Activated B cell treated with CpG ODN at 0.5 μM for 24 hours (primary cell): ENCODE results near the gene PDZD11. TPM values are rescaled to one million over a fixed set of nuclear protein-coding genes. Genes with fewer than 3 reads are reported as not detected.

Source experiments
- ATAC-seq: fragments of 200-7000 bp; cut with Tn5 transposase; one replicate; pipeline ENCODE4 v1.10.0; 2021; ENCODE audit warnings: low read depth, mild to moderate bottlenecking, moderate library complexity
- CTCF ChIA-PET: fragments of 350-600 bp; sonication (Branson Sonifier 250); formaldehyde crosslinking; loops from one replicate; lab custom pipeline; 2021; ENCODE audit warnings: antibody characterized with exemption; lab: Charles Lee
- POLR2A ChIA-PET: fragments of 350-600 bp; sonication (Branson Sonifier 250); formaldehyde crosslinking; loops from one replicate; lab custom pipeline; 2021; ENCODE audit warnings: antibody characterized with exemption; lab: Charles Lee
- DNase-seq: peaks from one replicate; pipeline ENCODE4 v3.0.0; 2022
- H3K27ac Mint-ChIP-seq: one replicate; pipeline ENCODE4 v1.8.0; 2020; ENCODE audit warnings: mixed read lengths
- H3K27me3 Mint-ChIP-seq: one replicate; pipeline ENCODE4 v1.8.0; 2021; ENCODE audit warnings: mixed read lengths
- H3K36me3 Mint-ChIP-seq: one replicate; pipeline ENCODE4 v1.8.0; 2021; ENCODE audit warnings: low read depth, mixed read lengths
- H3K4me1 Mint-ChIP-seq: one replicate; pipeline ENCODE4 v1.8.0; 2021; ENCODE audit warnings: mixed read lengths
- H3K4me3 Mint-ChIP-seq: one replicate; pipeline ENCODE4 v1.8.0; 2020; ENCODE audit warnings: mild to moderate bottlenecking, mixed read lengths
- H3K9me3 Mint-ChIP-seq: one replicate; pipeline ENCODE4 v1.8.0; 2020; ENCODE audit warnings: mixed read lengths
- intact Hi-C: fragments of 100-400 bp; cut with micrococcal nuclease; formaldehyde crosslinking; loops from one replicate; pipeline ENCODE4 v1.15.1; 2024
- total RNA-seq: library from RNA; stranded (reverse); gene quantifications from 2 replicates; pipeline ENCODE4 v1.2.3, GENCODE V29; 2022
- TF ChIP-seq, protein P1 (sequence below): fragments of 200-600 bp; IDR thresholded peaks from one replicate; pipeline ENCODE4 v1.8.0; 2022; ENCODE audit warnings: antibody characterized with exemption, mild to moderate bottlenecking

The PDZD11 gene
- total RNA-seq, 1 donor from 2014 or later, result 17.1 TPM

GRCh38 chrX:70240751-70241150 lies 49.0 kb downstream of the PDZD11 start:
- TF ChIP-seq, protein P1, sequence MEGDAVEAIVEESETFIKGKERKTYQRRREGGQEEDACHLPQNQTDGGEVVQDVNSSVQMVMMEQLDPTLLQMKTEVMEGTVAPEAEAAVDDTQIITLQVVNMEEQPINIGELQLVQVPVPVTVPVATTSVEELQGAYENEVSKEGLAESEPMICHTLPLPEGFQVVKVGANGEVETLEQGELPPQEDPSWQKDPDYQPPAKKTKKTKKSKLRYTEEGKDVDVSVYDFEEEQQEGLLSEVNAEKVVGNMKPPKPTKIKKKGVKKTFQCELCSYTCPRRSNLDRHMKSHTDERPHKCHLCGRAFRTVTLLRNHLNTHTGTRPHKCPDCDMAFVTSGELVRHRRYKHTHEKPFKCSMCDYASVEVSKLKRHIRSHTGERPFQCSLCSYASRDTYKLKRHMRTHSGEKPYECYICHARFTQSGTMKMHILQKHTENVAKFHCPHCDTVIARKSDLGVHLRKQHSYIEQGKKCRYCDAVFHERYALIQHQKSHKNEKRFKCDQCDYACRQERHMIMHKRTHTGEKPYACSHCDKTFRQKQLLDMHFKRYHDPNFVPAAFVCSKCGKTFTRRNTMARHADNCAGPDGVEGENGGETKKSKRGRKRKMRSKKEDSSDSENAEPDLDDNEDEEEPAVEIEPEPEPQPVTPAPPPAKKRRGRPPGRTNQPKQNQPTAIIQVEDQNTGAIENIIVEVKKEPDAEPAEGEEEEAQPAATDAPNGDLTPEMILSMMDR, result no peak
- Mint-ChIP-seq H3K27ac (no peak overlapping the region), H3K27me3 (peaks cover 1% of the 10 kb centered on the region), H3K36me3 (no peaks in the 10 kb centered on the region), H3K9me3 (no peaks in the 10 kb centered on the region), H3K4me1 (no peaks in the 10 kb centered on the region), H3K4me3 (no peak overlapping the region)
- ATAC-seq, result no peak
- no peak for DNase-seq
- CTCF ChIA-PET, result no interaction called here
- intact Hi-C loops, result no loop called here
- POLR2A ChIA-PET, result no interaction called here

Other genes with a start within 250 kb of the PDZD11 start
- not detected in 2 replicates for gene AWAT2, start 240.0 kb downstream of the PDZD11 start, total RNA-seq
- gene OTUD6A, start 227.5 kb downstream of the PDZD11 start, total RNA-seq, result not detected in 2 replicates
- 51.6 and 52.7 TPM in 2 replicates for gene IGBP1, start 156.5 kb downstream of the PDZD11 start, total RNA-seq
- gene DGAT2L6, start 112.4 kb downstream of the PDZD11 start, total RNA-seq, result not detected in 2 replicates
- gene AWAT1, start 55.3 kb downstream of the PDZD11 start, total RNA-seq, result not detected in 2 replicates
- 0.44 TPM in 1 of 2 replicates, not detected in the other for gene P2RY4, start 29.7 kb downstream of the PDZD11 start, total RNA-seq
- not detected in 2 replicates for gene ARR3, start 21.6 kb downstream of the PDZD11 start, total RNA-seq
- not detected in 2 replicates for gene RAB41, start 7.8 kb downstream of the PDZD11 start, total RNA-seq
- gene KIF4A, start 177 bp upstream of the PDZD11 start, total RNA-seq, result 0.49 TPM in 2 replicates
- not detected in 2 replicates for gene GDPD2, start 133.4 kb upstream of the PDZD11 start, total RNA-seq
- gene DLG3, start 154.9 kb upstream of the PDZD11 start, total RNA-seq, result 2.4 and 3.5 TPM in 2 replicates